GM19351 (cell line): ENCODE measurements around the gene PPFIA1.
A peak's percentile ranks its signal among the peaks of the same experiment; 100 is the strongest.

Experiments
- ATAC-seq: cut with Tn5 transposase; IDR thresholded peaks from one replicate; pipeline ENCODE4 v1.9.1; 2021; ENCODE audit warnings: mild to moderate bottlenecking, moderate library complexity; ENCODE audit not compliant: unreplicated experiment

Gene PPFIA1

GRCh38 chr11:70409871-70410270 lies 139.4 kb downstream of the PPFIA1 start:
- no peak for ATAC-seq

- no peak for ATAC-seq
Observed at GRCh38 chr11:70410276-70411205, 140.1 kb downstream of the PPFIA1 start.

GRCh38 chr11:70411713-70412452 lies 141.4 kb downstream of the PPFIA1 start:
- no peak for ATAC-seq

GRCh38 chr11:70413151-70413550 lies 142.7 kb downstream of the PPFIA1 start:
- no peak for ATAC-seq

GRCh38 chr11:70414341-70415100 lies 144.0 kb downstream of the PPFIA1 start:
- no peak for ATAC-seq

- no peak for ATAC-seq
Observed at GRCh38 chr11:70415191-70415590, 144.7 kb downstream of the PPFIA1 start.

GRCh38 chr11:70415642-70416395 lies 145.3 kb downstream of the PPFIA1 start:
- no peak for ATAC-seq

GRCh38 chr11:70416881-70417280 lies 146.4 kb downstream of the PPFIA1 start:
- ATAC-seq, result no peak

GRCh38 chr11:70418130-70418529 lies 147.6 kb downstream of the PPFIA1 start:
- ATAC-seq, result no peak

- no peak for ATAC-seq
Observed at GRCh38 chr11:70419307-70420007, 149.0 kb downstream of the PPFIA1 start.

- no peak for ATAC-seq
Observed at GRCh38 chr11:70420008-70420464, 149.5 kb downstream of the PPFIA1 start.

GRCh38 chr11:70420496-70420895 lies 150.0 kb downstream of the PPFIA1 start:
- no peak for ATAC-seq

- no peak for ATAC-seq
Observed at GRCh38 chr11:70421123-70421522, 150.6 kb downstream of the PPFIA1 start.

GRCh38 chr11:70422692-70423522 lies 152.4 kb downstream of the PPFIA1 start:
- no peak for ATAC-seq

- peak; percentile 65 for ATAC-seq
Observed at GRCh38 chr11:70423523-70424505, 153.3 kb downstream of the PPFIA1 start.

GRCh38 chr11:70424765-70425344 lies 154.4 kb downstream of the PPFIA1 start:
- peak; percentile 79 for ATAC-seq

- no peak for ATAC-seq
Observed at GRCh38 chr11:70427436-70427835, 156.9 kb downstream of the PPFIA1 start.
